ENCODE measurements around the gene SSR2.

GRCh38 chr1:156065871-156066270 is 45.1 kb upstream of the SSR2 start:
- TF ChIP-seq CTCF (IDR thresholded peaks at IDR 0.05; ENCODE audit: low read depth, low read length, missing input control) (no peak), MAX (IDR thresholded peaks at IDR 0.05) (no peak), SP1 (IDR thresholded peaks at IDR 0.05) (no peak), RAD21 (IDR thresholded peaks at IDR 0.05) (no peak), RXRA (IDR thresholded peaks at IDR 0.05) (no peak), TAF1 (conservative IDR thresholded peaks at IDR 0.05) (no peak), REST (IDR thresholded peaks at IDR 0.05) (no peak), YY1 (IDR thresholded peaks at IDR 0.05) (no peak), ATF3 (IDR thresholded peaks at IDR 0.05) (no peak), GABPA (IDR thresholded peaks at IDR 0.05 in 1 of 2, conservative IDR thresholded peaks at IDR 0.05 in 1 of 2) (no peak), JUND (IDR thresholded peaks at IDR 0.05) (no peak), EGR1 (IDR thresholded peaks at IDR 0.05; ENCODE audit: low read depth in 2 of 2) (no peak), ZBTB33 (IDR thresholded peaks at IDR 0.05) (no peak)

All from liver (tissue), 3 donors.